K562 (cell line): ENCODE measurements around the gene RRP9. TPM values are rescaled to one million over a fixed set of nuclear protein-coding genes. Genes with fewer than 3 reads are reported as not detected.
A peak's percentile ranks its signal among the peaks of the same experiment; 100 is the strongest.

Experiments
- ATAC-seq: fragments of 200-7000 bp; cut with Tn5 transposase; 3 replicates; pipeline ENCODE4 v1.9.1; 2020; ENCODE audit warnings: moderate library complexity
- BruUV-seq: library from RNA; stranded (reverse); fragments of 400-500 nt; replicated peaks from 2 replicates; lab custom pipeline; 2021; lab: Mats Ljungman, UMichigan
- CTCF ChIA-PET: fragments of 300-600 bp; formaldehyde crosslinking; extraction: SDS; loops from one replicate; lab custom pipeline; 2021; ENCODE audit warnings: low intra/inter-chr PET ratio; lab: Yijun Ruan, JAX
- POLR2A ChIA-PET: fragments of 300-600, 350-650 bp; sonication (Branson Sonifier 250); formaldehyde crosslinking; extraction: SDS; loops from one replicate; lab custom pipeline; 2021; ENCODE audit warnings: antibody characterized with exemption, inconsistent platforms; lab: Yijun Ruan, JAX
- DNase-seq, 4 experiments: peaks; one replicate each; pipeline versions ENCODE4 v3.0.0 to v3.0.0-alpha.2; 2011 to 2018; ENCODE audit warnings: low spot score in 3 of 4, mixed read lengths in 3 of 4; ENCODE audit errors: extremely low read depth in 1 of 4
- FAIRE-seq: peaks from 2 replicates; lab custom pipeline; 2011; peaks lifted over from hg19 to GRCh38; lab: Jason Lieb, UNC
- H2AFZ ChIP-seq: 2 replicates; pipeline ENCODE4 v1.6.0; 2011; ENCODE audit warnings: low read depth, low read length, control low read depth, inconsistent platforms
- H3K27ac ChIP-seq: fragments of 200-600 bp; 3 replicates; pipeline ENCODE4 v1.8.0; 2011; ENCODE audit warnings: low read depth, mild to moderate bottlenecking, control low read depth, inconsistent platforms, low read length, moderate library complexity, mixed read lengths; ENCODE audit errors: extremely low read depth
- H3K27me3 ChIP-seq, 2 experiments: fragments of 300-600 bp in 1 of 2; 2 replicates in 1 of 2; 3 replicates in 1 of 2; pipeline versions ENCODE4 v1.6.0 to v1.8.0; 2011; ENCODE audit warnings: inconsistent platforms in 2 of 2, low read length in 2 of 2, mild to moderate bottlenecking in 1 of 2, mixed read lengths in 1 of 2, moderate library complexity in 1 of 2; ENCODE audit not compliant: control insufficient read depth in 2 of 2, insufficient read depth in 2 of 2
- H3K36me3 ChIP-seq: fragments of 300-600 bp; 3 replicates; pipeline ENCODE4 v1.8.0; 2011; ENCODE audit warnings: mild to moderate bottlenecking, low read length, inconsistent platforms; ENCODE audit not compliant: control insufficient read depth, insufficient read depth
- H3K4me1 ChIP-seq, 2 experiments: fragments of 200-600 bp in 1 of 2; replicated peaks in 1 of 2; 2 replicates in 1 of 2; 3 replicates in 1 of 2; pipeline versions ENCODE4 v1.5.1 to v1.8.0; 2011; ENCODE audit warnings: inconsistent platforms in 2 of 2, low read length in 2 of 2, mild to moderate bottlenecking in 1 of 2, mixed read lengths in 1 of 2, moderate library complexity in 1 of 2; ENCODE audit not compliant: control insufficient read depth in 2 of 2, insufficient read depth in 2 of 2
- H3K4me2 ChIP-seq: 2 replicates; pipeline ENCODE4 v1.6.1; 2011; ENCODE audit warnings: low read length, control low read depth, inconsistent platforms, mixed read lengths; ENCODE audit not compliant: insufficient read depth
- H3K4me3 ChIP-seq: fragments of 200-600 bp; sonication (generic), shearing (Covaris generic); 2 replicates; pipeline ENCODE4 v1.5.1; 2016; ENCODE audit warnings: control low read depth, inconsistent platforms
- H3K79me2 ChIP-seq: fragments of 200-600 bp; 3 replicates; pipeline ENCODE4 v1.8.0; 2011; ENCODE audit warnings: low read length, inconsistent platforms; ENCODE audit not compliant: control insufficient read depth, insufficient read depth
- H3K9ac ChIP-seq, 2 experiments: 2 replicates each; pipeline versions ENCODE4 v1.6.0 to v1.6.1; 2011; ENCODE audit warnings: low read depth in 2 of 2, low read length in 2 of 2, control low read depth in 1 of 2, inconsistent platforms in 1 of 2, mild to moderate bottlenecking in 1 of 2, mixed read lengths in 1 of 2; ENCODE audit not compliant: insufficient read depth in 1 of 2
- H3K9me1 ChIP-seq: one replicate; pipeline ENCODE4 v1.6.0; 2011; ENCODE audit warnings: inconsistent platforms, mild to moderate bottlenecking, low read length, moderate library complexity; ENCODE audit not compliant: control insufficient read depth, insufficient read depth
- H3K9me3 ChIP-seq: replicated peaks from 2 replicates; pipeline ENCODE4 v1.5.1; 2011; ENCODE audit warnings: low read depth, low read length, inconsistent platforms; ENCODE audit not compliant: control insufficient read depth, insufficient read depth
- H4K20me1 ChIP-seq: replicated peaks from 2 replicates; pipeline ENCODE4 v1.6.1; 2011; ENCODE audit warnings: low read length, inconsistent platforms, mixed read lengths; ENCODE audit not compliant: control insufficient read depth, insufficient read depth
- CC2D1A ChIP-seq: fragments of 450-650 bp; IDR thresholded peaks from 2 replicates; pipeline ENCODE4 v1.6.1; 2017; ENCODE audit warnings: mild to moderate bottlenecking
- E2F1 ChIP-seq: sonication (generic); formaldehyde crosslinking; IDR thresholded peaks from 2 replicates; pipeline ENCODE4 v1.8.1; 2023; ENCODE audit warnings: mild to moderate bottlenecking, missing genetic modification reagents, moderate library complexity
- MBD2 ChIP-seq: sonication (generic); IDR thresholded peaks from 2 replicates; pipeline ENCODE4 v1.6.1; 2016; ENCODE audit warnings: low read depth, borderline replicate concordance
- RCOR1 ChIP-seq, 2 experiments: IDR thresholded peaks; 2 replicates each; pipeline ENCODE4 v1.6.1; 2012; ENCODE audit warnings: low read depth in 2 of 2, low read length in 2 of 2, borderline replicate concordance in 1 of 2, improper control_type of control experiment in 1 of 2
- RFX5 ChIP-seq: IDR thresholded peaks from 2 replicates; pipeline ENCODE4 v1.6.1; 2011; ENCODE audit warnings: low read depth, mild to moderate bottlenecking, improper control_type of control experiment, low read length
- SMAD3 ChIP-seq: fragments of 450-650 bp; formaldehyde crosslinking; conservative IDR thresholded peaks from 2 replicates; pipeline ENCODE4 v1.4.0; 2020; ENCODE audit warnings: mild to moderate bottlenecking
- SREBF1 ChIP-seq: fragments of 150-350 bp; IDR thresholded peaks from 2 replicates; pipeline ENCODE4 v1.6.1; 2014; ENCODE audit warnings: antibody characterized with exemption, low read depth, low read length, borderline replicate concordance
- TFE3 ChIP-seq: fragments of 450-650 bp; formaldehyde crosslinking; IDR thresholded peaks from 2 replicates; pipeline ENCODE4 v1.4.0; 2020; ENCODE audit warnings: mild to moderate bottlenecking, mixed read lengths
- TRIM25 ChIP-seq: fragments of 450-650 bp; IDR thresholded peaks from 2 replicates; pipeline ENCODE4 v1.7.0; 2016; ENCODE audit warnings: borderline replicate concordance
- WHSC1 ChIP-seq: IDR thresholded peaks from one replicate; pipeline ENCODE4 v1.6.1; 2012; ENCODE audit warnings: low read length, control low read depth, inconsistent platforms
- ZBTB2 ChIP-seq: fragments of 450-650 bp; IDR thresholded peaks from 2 replicates; pipeline ENCODE4 v1.6.1; 2016; ENCODE audit warnings: antibody characterized with exemption
- ZKSCAN8 ChIP-seq: fragments of 200-800 bp; sonication (Bioruptor generic); IDR thresholded peaks from 2 replicates; pipeline ENCODE4 v1.6.1; 2016; ENCODE audit warnings: missing genetic modification characterization, missing compliant biosample characterization
- ZNF134 ChIP-seq: fragments of 250-450 bp; sonication (Bioruptor Pico); conservative IDR thresholded peaks from 2 replicates; pipeline ENCODE4 v1.4.0; 2020
- ZNF561 ChIP-seq: fragments of 450-650 bp; formaldehyde crosslinking; conservative IDR thresholded peaks from 2 replicates; pipeline ENCODE4 v1.4.0; 2020; ENCODE audit warnings: mild to moderate bottlenecking, moderate library complexity
- WGBS: fragments of 100-300 bp; shearing (Covaris generic); methylation state at CpG from one replicate; pipeline ENCODE4 v1.1.6; 2016; ENCODE audit warnings: low coverage, mixed read lengths; ENCODE audit not compliant: insufficient coverage; ENCODE audit errors: missing lambda C conversion rate; 5-methylcytosine and 5-hydroxymethylcytosine counted together
- in situ Hi-C: fragments of 300-500 bp; cut with MboI; formaldehyde crosslinking; loops from 4 replicates; pipeline ENCODE4 v1.15.0; 2018; ENCODE audit warnings: inconsistent platforms, mixed read lengths
- intact Hi-C: fragments of 100-400 bp; cut with micrococcal nuclease; formaldehyde crosslinking; loops from 2 replicates; pipeline ENCODE4 v1.14.2; 2022
- polyA plus RNA-seq, 8 experiments: library from polyadenylated mRNA; depleted of rRNA in 4 of 8; stranded (reverse) in 5 of 8; unstranded in 3 of 8; fragments of >200 nt; fragmentation: Nextera tagmentation in 2 of 8; fragmentation: Illumina TruSeq in 1 of 8; extraction: Ambion mirVana in 2 of 8; extraction: Trizol in 1 of 8; gene quantifications; 2 replicates each; pipeline versions ENCODE4 v1.2.1 to v1.2.3, GENCODE V29; 2011 to 2014; ENCODE audit warnings: inconsistent platforms in 1 of 8, missing spikeins in 1 of 8
- total RNA-seq, 7 experiments: library from RNA; depleted of rRNA in 6 of 7; stranded (reverse); fragments of >200 nt in 6 of 7; fragmentation: Illumina TruSeq in 2 of 7; extraction: Trizol in 2 of 7; gene quantifications; 2 replicates each; pipeline versions ENCODE4 v1.2.1 to v1.2.3, GENCODE V29; 2011 to 2021; ENCODE audit warnings: low replicate concordance in 1 of 7

The RRP9 gene
- total and polyA plus RNA-seq, 9 of the 15 experiments (the other 6 are each of a cell fraction or from before 2014, with no cell fraction given), result 5.2 to 67.0 (median 45.9) TPM

GRCh38 chr3:51980253-51980652 lies 38.5 kb upstream of the RRP9 start (continued):
- no peak for TF ChIP-seq ZBTB2

- H3K4me3 ChIP-seq, result no peak overlapping the region
- peak overlapping the region in 1 of 2 experiments; percentile 71; a peak in 1 of 4 replicates for H3K9ac ChIP-seq
- no peak overlapping the region for H2AFZ ChIP-seq
- BruUV-seq, result no TSS peak
- no peak overlapping the region for H3K27ac ChIP-seq
- no peaks in the 10 kb centered on the region for H4K20me1 ChIP-seq
- H3K4me1 ChIP-seq, result peaks cover 33 to 65% of the 10 kb centered on the region in 2 experiments
- no peak overlapping the region for H3K4me2 ChIP-seq
- H3K27me3 ChIP-seq, result no peaks in the 10 kb centered on the region
- 67% methylated on average over 4 of the region's 4 CpGs for WGBS
- no peaks in the 10 kb centered on the region for H3K9me3 ChIP-seq
- intact Hi-C loops, result no loop called here
- CTCF ChIA-PET, result no interaction called here
- no peaks in the 10 kb centered on the region for H3K9me1 ChIP-seq
- FAIRE-seq (no peak), DNase-seq (no peak), ATAC-seq (no peak)
- H3K36me3 ChIP-seq, result peaks cover 2% of the 10 kb centered on the region; the same call in 1 of the 3 replicates
- in situ Hi-C loops, result no loop called here
- H3K79me2 ChIP-seq, result peaks cover 40% of the 10 kb centered on the region
- TF ChIP-seq ZNF561 (no peak), CC2D1A (no peak), E2F1 (CRISPR knock-in tag) (no peak), RFX5 (no peak), SREBF1 (no peak), RCOR1 (IDR thresholded peaks at IDR 0.05; ENCODE audit: borderline replicate concordance in 1 of 2, low read depth in 2 of 2, low read length in 2 of 2) (no peak), MBD2 (no peak), ZKSCAN8 (no peak), TRIM25 (no peak), TFE3 (CRISPR knock-in tag) (no peak), ZNF134 (CRISPR knock-in tag) (no peak), WHSC1 (no peak), SMAD3 (no peak)
- TF ChIP-seq, all 486 proteins: peak for 0
- POLR2A ChIA-PET, result interaction anchor here (0.5 to 1.4 kb wide), 3 partner anchors 8 to 28 kb away, joined by 3 read pairs; no protein-coding TSS in a partner anchor
Observed at GRCh38 chr3:51978143-51978502, 36.4 kb upstream of the RRP9 start.
